Cardiac muscle cell (in vitro differentiated cells and primary cell): ENCODE data around the gene TSKU. TPM values are rescaled to one million over a fixed set of nuclear protein-coding genes. Genes with fewer than 3 reads are reported as not detected.

Experiments used
- DNase-seq, 2 donors: peaks; one replicate each; pipeline versions ENCODE4 v3.0.0 to v3.0.0-alpha.2; 2010 to 2017; ENCODE audit warnings: low read depth in 1 of 2, low spot score in 1 of 2
- H3K27ac ChIP-seq: fragments of 200-600 bp; sonication (generic); 2 replicates; pipeline ENCODE4 v1.5.1; 2016
- H3K27me3 ChIP-seq: fragments of 200-600 bp; sonication (generic); 2 replicates; pipeline ENCODE4 v1.6.0; 2016; ENCODE audit warnings: control low read depth
- H3K36me3 ChIP-seq: fragments of 200-600 bp; sonication (generic); 2 replicates; pipeline ENCODE4 v1.5.1; 2016; ENCODE audit warnings: control low read depth
- H3K4me1 ChIP-seq: fragments of 200-600 bp; sonication (generic); 2 replicates; pipeline ENCODE4 v1.8.1; 2017; ENCODE audit warnings: low read depth, mild to moderate bottlenecking, mixed run types
- H3K4me3 ChIP-seq: fragments of 200-600 bp; sonication (generic); 2 replicates; pipeline ENCODE4 v1.5.1; 2016; ENCODE audit warnings: mild to moderate bottlenecking
- H3K9me3 ChIP-seq: fragments of 200-600 bp; sonication (generic); 2 replicates; pipeline ENCODE4 v1.5.1; 2017; ENCODE audit warnings: low read depth, mild to moderate bottlenecking, control low read depth
- polyA plus RNA-seq: library from polyadenylated mRNA; unstranded; fragments of >200 nt; fragmentation: Nextera tagmentation; extraction: Ambion mirVana; gene quantifications from 2 replicates; pipeline ENCODE4 v1.2.1, GENCODE V29; 2016
- total RNA-seq: library from RNA; depleted of rRNA; stranded (reverse); fragments of >200 nt; gene quantifications from 2 replicates; pipeline ENCODE4 v1.2.3, GENCODE V29; 2016
- TF ChIP-seq, protein P1 (sequence below): IDR thresholded peaks from 2 replicates; pipeline ENCODE4 v1.5.1; 2012; ENCODE audit warnings: low read depth, mild to moderate bottlenecking, low read length

The TSKU gene
- total and polyA plus RNA-seq, 2 experiments from 2014 or later: 33.4 to 33.6 TPM

DNA sequence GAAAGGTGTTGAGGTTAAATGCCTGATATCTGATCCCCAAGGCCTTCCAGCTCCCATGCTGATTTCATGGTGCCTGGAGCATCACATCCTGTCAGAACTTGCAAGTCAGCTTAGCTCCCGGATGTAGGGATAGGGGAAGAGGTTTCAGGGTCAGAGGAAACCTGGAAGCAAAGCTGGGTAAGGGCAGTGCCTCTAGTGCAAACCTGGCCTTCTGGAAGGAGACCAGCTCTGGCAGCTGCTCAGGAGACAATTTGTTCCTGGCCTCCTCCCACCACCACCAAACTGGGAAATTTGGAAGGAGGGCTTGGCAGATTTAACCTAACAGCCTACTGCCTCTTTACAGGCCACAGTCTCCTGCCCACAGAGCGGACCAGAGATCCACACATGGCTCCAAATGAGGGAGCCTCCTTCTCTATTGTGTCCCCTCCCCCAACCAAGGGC lies 9.2 kb upstream of the TSKU start:
- Histone ChIP-seq H3K4me3 (no peak overlapping the region), H3K4me1 (peaks cover 3% of the 10 kb centered on the region), H3K36me3 (no peaks in the 10 kb centered on the region), H3K27me3 (no peaks in the 10 kb centered on the region), H3K9me3 (no peaks in the 10 kb centered on the region), H3K27ac (no peak overlapping the region)
- no peak for DNase-seq
- TF ChIP-seq, protein P1, sequence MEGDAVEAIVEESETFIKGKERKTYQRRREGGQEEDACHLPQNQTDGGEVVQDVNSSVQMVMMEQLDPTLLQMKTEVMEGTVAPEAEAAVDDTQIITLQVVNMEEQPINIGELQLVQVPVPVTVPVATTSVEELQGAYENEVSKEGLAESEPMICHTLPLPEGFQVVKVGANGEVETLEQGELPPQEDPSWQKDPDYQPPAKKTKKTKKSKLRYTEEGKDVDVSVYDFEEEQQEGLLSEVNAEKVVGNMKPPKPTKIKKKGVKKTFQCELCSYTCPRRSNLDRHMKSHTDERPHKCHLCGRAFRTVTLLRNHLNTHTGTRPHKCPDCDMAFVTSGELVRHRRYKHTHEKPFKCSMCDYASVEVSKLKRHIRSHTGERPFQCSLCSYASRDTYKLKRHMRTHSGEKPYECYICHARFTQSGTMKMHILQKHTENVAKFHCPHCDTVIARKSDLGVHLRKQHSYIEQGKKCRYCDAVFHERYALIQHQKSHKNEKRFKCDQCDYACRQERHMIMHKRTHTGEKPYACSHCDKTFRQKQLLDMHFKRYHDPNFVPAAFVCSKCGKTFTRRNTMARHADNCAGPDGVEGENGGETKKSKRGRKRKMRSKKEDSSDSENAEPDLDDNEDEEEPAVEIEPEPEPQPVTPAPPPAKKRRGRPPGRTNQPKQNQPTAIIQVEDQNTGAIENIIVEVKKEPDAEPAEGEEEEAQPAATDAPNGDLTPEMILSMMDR: no peak

DNA sequence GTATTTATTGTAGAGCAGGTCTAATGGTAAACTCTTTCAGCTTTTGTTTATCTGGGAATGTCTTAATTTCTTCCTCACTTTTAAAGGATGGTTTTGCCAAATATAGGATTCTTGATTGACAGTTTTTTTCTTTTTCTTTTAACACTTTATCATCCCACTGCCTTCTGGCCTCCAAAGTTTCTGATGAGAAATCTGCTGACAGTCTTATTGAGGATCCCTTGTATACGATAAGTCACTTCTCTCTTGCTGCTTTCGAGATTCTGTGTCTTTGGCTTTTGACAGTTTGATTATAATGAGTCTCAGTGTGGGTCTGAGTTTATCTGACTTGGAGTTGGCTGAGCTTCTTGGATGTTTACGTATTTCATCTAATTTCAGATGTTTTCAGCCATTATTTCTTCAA lies 6.7 kb upstream of the TSKU start:
- Histone ChIP-seq H3K36me3 (no peaks in the 10 kb centered on the region), H3K4me1 (peaks cover 4% of the 10 kb centered on the region), H3K9me3 (no peaks in the 10 kb centered on the region), H3K27ac (no peak overlapping the region), H3K4me3 (no peak overlapping the region), H3K27me3 (no peaks in the 10 kb centered on the region)
- DNase-seq: no peak
- TF ChIP-seq, protein P1: no peak

DNA sequence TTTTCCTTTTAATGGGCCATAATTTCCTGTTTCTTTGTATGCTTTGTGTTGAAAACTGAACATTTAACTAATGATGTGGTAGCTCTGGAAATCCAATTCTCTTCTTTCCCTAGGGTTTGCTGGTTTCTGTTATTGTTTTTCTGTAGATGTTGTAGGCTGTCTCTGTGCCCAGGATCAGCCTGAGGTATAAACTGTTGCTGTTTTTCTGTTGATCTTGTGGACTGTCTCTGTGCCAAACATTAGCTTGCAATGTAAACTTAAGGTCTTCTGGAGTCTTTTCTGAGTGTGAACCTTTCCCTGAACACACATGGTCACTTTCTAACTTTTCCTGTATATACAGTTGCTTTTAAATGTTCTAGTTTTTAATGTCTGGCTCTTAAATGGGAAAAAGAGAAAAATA lies 5.9 kb upstream of the TSKU start:
- Histone ChIP-seq H3K4me1 (peaks cover 6% of the 10 kb centered on the region), H3K9me3 (no peaks in the 10 kb centered on the region), H3K27ac (no peak overlapping the region), H3K4me3 (no peak overlapping the region), H3K27me3 (no peaks in the 10 kb centered on the region), H3K36me3 (no peaks in the 10 kb centered on the region)
- no peak for DNase-seq
- TF ChIP-seq, protein P1: no peak

DNA sequence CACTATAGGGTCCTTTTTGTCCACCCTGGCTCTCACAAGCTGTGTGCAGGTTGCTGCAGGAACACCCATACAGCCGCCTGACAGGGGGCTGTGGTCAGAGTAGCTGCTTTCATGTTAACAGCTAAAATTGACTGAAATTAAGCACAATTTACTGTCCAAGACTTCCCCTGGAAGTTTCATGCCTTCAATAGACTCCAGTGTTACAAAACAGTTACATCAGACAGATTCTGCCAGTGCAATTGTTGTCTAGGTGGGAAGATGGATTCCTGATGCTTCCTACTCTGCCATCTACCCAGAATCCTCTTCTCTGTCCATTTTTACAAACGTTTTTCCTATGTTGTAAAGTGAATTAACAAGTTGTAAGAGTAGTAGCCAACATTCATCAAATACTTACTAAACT lies 5.3 kb upstream of the TSKU start:
- Histone ChIP-seq H3K27me3 (no peaks in the 10 kb centered on the region), H3K27ac (no peak overlapping the region), H3K9me3 (no peaks in the 10 kb centered on the region), H3K36me3 (no peaks in the 10 kb centered on the region), H3K4me3 (no peak overlapping the region), H3K4me1 (peaks cover 6% of the 10 kb centered on the region)
- no peak for DNase-seq
- TF ChIP-seq, protein P1: no peak

DNA sequence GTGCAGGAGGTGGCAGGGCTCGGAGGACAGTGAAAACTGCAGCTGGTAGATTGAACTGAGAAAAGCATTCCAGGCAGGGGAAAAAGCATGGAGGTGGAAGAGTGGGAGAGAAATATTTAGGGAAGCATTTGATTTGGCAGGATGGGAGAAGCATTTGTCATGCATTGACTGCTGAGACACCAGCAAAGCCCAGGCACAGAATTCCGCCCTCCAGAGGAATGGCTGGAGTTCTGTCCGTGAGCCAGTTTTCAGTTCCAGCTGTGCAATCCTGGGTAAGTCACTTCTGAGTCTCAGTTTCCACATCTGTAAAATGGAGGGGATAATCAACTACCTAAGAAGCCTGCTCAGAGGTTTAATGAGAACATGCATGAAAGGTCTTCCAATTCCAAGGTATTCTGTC lies 4.3 kb upstream of the TSKU start:
- H3K36me3 ChIP-seq: no peaks in the 10 kb centered on the region
- H3K4me3 ChIP-seq: no peak overlapping the region
- DNase-seq: no peak
- no peaks in the 10 kb centered on the region for H3K9me3 ChIP-seq
- H3K4me1 ChIP-seq: peaks cover 6% of the 10 kb centered on the region
- H3K27me3 ChIP-seq: no peaks in the 10 kb centered on the region
- no peak overlapping the region for H3K27ac ChIP-seq
- TF ChIP-seq, protein P1: no peak
